GM12864 (cell line): ENCODE data around the gene COX18.

Experiments used
- DNase-seq: peaks from one replicate; pipeline ENCODE4 v3.0.0-alpha.2; 2011; ENCODE audit warnings: low read depth
- H3K4me3 ChIP-seq: 2 replicates; pipeline ENCODE4 v1.5.1; 2011; ENCODE audit warnings: mild to moderate bottlenecking, low read depth, low read length, control low read depth
- CTCF ChIP-seq: IDR thresholded peaks from 2 replicates; pipeline ENCODE4 v1.5.1; 2011; ENCODE audit warnings: low read depth, mild to moderate bottlenecking, moderate library complexity, low read length, control low read depth, inconsistent platforms; ENCODE audit errors: missing control alignments

The COX18 gene

GRCh38 chr4:73070074-73070390, 516 bp upstream of the COX18 start:
- no peak for TF ChIP-seq CTCF
- DNase-seq, result peak; percentile 25
- peak overlapping the region; percentile 60 for H3K4me3 ChIP-seq

DNA sequence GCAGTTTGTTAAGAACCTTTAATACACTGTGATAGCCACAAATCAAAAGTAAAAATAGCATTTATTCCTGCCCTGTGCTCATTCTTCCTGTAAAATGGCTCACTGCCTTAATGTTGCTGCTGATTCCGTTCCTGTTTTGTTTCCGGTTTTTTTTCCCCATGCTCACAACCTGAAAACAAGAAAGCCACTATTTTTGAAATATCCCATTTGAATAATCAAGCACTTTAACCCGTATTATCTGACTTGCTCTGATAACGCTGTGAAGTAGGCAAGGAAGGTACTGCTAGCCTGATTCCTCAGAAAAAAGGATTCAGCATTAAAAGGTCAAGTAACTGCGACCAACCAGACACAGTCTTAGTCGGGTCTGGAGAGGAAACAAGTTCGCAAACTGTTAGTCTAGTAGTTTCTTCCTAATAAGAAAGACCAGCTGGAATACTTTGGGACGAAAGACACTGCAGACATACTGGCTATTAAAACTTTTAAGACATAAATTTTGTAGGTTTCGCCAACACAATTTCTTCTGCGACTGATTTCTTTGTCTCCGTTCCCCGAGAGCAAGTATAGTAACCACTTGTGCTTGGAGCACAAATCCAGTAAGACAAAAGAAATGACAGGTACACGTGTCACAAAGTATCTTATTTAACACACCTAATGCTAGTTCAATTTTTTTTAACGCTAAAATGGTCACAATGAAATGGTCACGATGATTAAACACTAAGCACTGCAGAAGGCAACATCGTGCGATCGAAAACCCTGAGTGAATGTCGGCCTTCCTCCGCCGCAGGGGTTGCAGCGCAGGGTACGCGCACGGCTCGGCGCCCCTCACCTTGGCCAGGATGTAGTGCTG, 802 bp downstream of the COX18 start:
- DNase-seq, result no peak
- peak overlapping the region; percentile 60 for H3K4me3 ChIP-seq
- TF ChIP-seq CTCF, result no peak

DNA sequence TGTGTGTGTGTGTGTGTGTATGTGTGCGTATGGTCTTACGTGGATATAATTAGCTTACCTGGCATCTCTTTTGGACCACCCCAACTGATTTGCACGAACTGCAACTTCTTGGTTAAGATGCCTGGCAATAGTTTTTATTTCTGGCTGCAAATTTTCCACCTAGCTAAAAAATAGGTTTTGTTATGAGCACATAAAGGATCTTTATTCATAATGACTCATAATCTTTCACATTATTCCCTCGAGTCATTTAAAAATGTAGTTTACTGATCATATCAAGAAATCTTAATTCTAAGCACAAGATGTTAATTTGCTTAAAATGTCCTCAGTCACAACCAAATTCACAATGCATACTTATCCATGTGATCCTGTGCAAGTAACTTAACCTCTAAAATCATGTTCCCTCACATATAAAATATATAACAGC, 1.5 kb downstream of the COX18 start:
- DNase-seq, result no peak
- TF ChIP-seq CTCF, result no peak

DNA sequence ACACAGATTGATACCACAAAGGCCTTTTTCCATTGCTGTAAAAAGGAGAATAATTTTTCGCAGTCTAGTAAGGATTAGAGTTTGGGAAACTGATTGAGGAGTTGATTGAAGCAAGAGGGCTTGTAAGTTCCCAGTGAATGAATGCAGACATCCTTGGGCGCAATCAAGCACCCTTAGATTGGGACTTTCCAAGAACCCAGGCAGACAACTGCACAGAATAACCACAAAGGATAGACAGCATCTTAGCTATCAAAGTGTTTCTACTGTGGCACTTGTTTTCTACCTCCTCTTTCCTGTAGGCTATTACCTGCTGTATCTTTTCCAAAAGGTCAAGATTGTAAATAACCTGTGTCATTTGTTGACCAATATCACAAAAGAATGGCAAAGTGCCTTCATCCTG, 2.6 kb downstream of the COX18 start:
- no peak for TF ChIP-seq CTCF
- no peak overlapping the region; the same call in 1 of the 2 replicates for H3K4me3 ChIP-seq
- DNase-seq, result no peak

More for the DNA sequence above, 1.5 kb downstream of the COX18 start:
- H3K4me3 ChIP-seq, result peak overlapping the region; percentile 60

DNA sequence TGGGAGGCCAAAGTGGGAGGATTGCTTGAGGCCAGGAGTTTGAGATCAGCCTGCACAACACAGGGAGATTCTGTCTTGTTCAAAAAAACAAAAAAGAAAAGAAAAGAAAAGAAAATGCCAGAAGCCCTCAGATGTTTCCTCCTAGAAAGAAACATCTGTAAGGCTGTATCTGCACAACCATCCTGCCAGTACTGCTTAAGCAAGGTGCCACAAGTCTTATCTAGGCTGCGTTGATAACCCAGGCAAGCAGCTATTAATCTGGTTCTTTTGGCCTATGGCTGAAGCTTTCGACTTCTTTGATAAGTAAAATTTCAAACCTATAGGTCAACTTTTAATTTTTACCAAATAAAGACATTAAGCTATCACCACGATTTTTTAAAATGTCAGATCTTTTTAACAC, 3.1 kb downstream of the COX18 start:
- no peak for DNase-seq
- no peak for TF ChIP-seq CTCF
- no peak overlapping the region for H3K4me3 ChIP-seq

GRCh38 chr4:73064536-73064935, 5.0 kb downstream of the COX18 start:
- no peak for DNase-seq
- H3K4me3 ChIP-seq, result no peak overlapping the region
- no peak for TF ChIP-seq CTCF
